A673 (cell line): Measurements from ENCODE around the gene FKBP2.

Experiments
- CTCF ChIP-seq: fragments of 300-800, 200-600 bp; sonication (generic); conservative IDR thresholded peaks from 2 replicates; pipeline ENCODE4 v1.5.1; 2017; ENCODE audit warnings: low read depth, mild to moderate bottlenecking, antibody characterized with exemption, low read length, moderate library complexity, mixed read lengths
- EZH2 ChIP-seq: fragments of 200-600 bp; sonication (generic); IDR thresholded peaks from 2 replicates; pipeline ENCODE4 v1.6.1; 2017; ENCODE audit warnings: borderline replicate concordance, low read depth, mild to moderate bottlenecking, mixed read lengths, antibody characterized with exemption, low read length; ENCODE audit not compliant: poor library complexity, severe bottlenecking

GRCh38 chr11:64260147-64260708 lies 19.3 kb downstream of the FKBP2 start:
- TF ChIP-seq EZH2 (no peak), CTCF (no peak)
